OCI-LY3 (cell line): ENCODE measurements around the gene MBNL1.

Experiments used
- H2AFZ ChIP-seq: fragments of 200-600, 300-600 bp; shearing (Covaris generic); 2 replicates; pipeline ENCODE4 v1.6.0; 2014; ENCODE audit warnings: antibody characterized with exemption, low read depth, low read length
- H3K27ac ChIP-seq: fragments of 200-600, 300-600 bp; sonication (generic); 2 replicates; pipeline ENCODE4 v1.5.1; 2014; ENCODE audit warnings: mild to moderate bottlenecking, low read length, moderate library complexity, mixed read lengths
- H3K27me3 ChIP-seq: fragments of 200-600, 300-600 bp; sonication (generic); 2 replicates; pipeline ENCODE4 v1.6.1; 2014; ENCODE audit warnings: low read depth, low read length, mixed read lengths
- H3K36me3 ChIP-seq: fragments of 200-600, 300-600 bp; sonication (generic); replicated peaks from 2 replicates; pipeline ENCODE3; 2014; ENCODE audit warnings: low read depth, low read length, mixed read lengths
- H3K4me1 ChIP-seq: fragments of 300-600, 200-600 bp; sonication (generic); 2 replicates; pipeline ENCODE4 v1.6.1; 2014; ENCODE audit warnings: low read length, mixed read lengths
- H3K4me2 ChIP-seq: fragments of 200-600, 300-600 bp; sonication (generic); 2 replicates; pipeline ENCODE4 v1.6.1; 2014; ENCODE audit warnings: low read length, mixed read lengths
- H3K4me3 ChIP-seq: fragments of 300-600, 200-600 bp; sonication (generic); 2 replicates; pipeline ENCODE4 v1.5.1; 2014; ENCODE audit warnings: antibody characterized with exemption, mild to moderate bottlenecking, low read length, moderate library complexity
- H3K79me2 ChIP-seq: fragments of 300-600, 200-600 bp; shearing (Covaris generic); 2 replicates; pipeline ENCODE4 v1.6.1; 2014; ENCODE audit warnings: mild to moderate bottlenecking, low read length, mixed read lengths
- H3K9ac ChIP-seq: fragments of 300-600, 200-600 bp; shearing (Covaris generic); 2 replicates; pipeline ENCODE4 v1.6.0; 2014; ENCODE audit warnings: mild to moderate bottlenecking, low read length, moderate library complexity
- H3K9me3 ChIP-seq: fragments of 200-600, 300-600 bp; shearing (Covaris generic); 2 replicates; pipeline ENCODE4 v1.6.1; 2014; ENCODE audit warnings: low read length, mixed read lengths; ENCODE audit not compliant: insufficient read depth
- H4K20me1 ChIP-seq: fragments of 200-600, 300-600 bp; sonication (generic); 2 replicates; pipeline ENCODE4 v1.6.1; 2016; ENCODE audit warnings: low read length, mixed read lengths; ENCODE audit not compliant: insufficient read depth
- CTCF ChIP-seq: fragments of 200-600, 300-600 bp; sonication (generic); IDR thresholded peaks from 2 replicates; pipeline ENCODE4 v1.5.1; 2014; ENCODE audit warnings: antibody characterized with exemption, low read length, low read depth
- EZH2phosphoT487 ChIP-seq: fragments of 200-600 bp; shearing (Covaris generic); IDR thresholded peaks from 2 replicates; pipeline ENCODE4 v1.6.1; 2018; ENCODE audit warnings: antibody characterized with exemption, mixed run types, low read depth

MBNL1 gene

GRCh38 chr3:152399374-152399773 lies 130.6 kb downstream of the MBNL1 start:
- H3K27me3 ChIP-seq: no peaks in the 10 kb centered on the region
- peaks cover 87% of the 10 kb centered on the region for H4K20me1 ChIP-seq
- H3K4me1 ChIP-seq: peaks cover 17% of the 10 kb centered on the region
- H3K9me3 ChIP-seq: no peaks in the 10 kb centered on the region
- TF ChIP-seq EZH2phosphoT487 (no peak), CTCF (no peak)
- H2AFZ ChIP-seq: no peak overlapping the region
- peaks cover 94% of the 10 kb centered on the region for H3K79me2 ChIP-seq
- peaks cover 15% of the 10 kb centered on the region for H3K36me3 ChIP-seq
- H3K27ac ChIP-seq: no peak overlapping the region
- no peak overlapping the region for H3K4me2 ChIP-seq
- no peak overlapping the region for H3K9ac ChIP-seq
- no peak overlapping the region for H3K4me3 ChIP-seq

- Histone ChIP-seq H3K27ac (no peak overlapping the region), H3K9me3 (no peaks in the 10 kb centered on the region), H3K4me3 (no peak overlapping the region), H3K4me2 (no peak overlapping the region), H4K20me1 (peaks cover 89% of the 10 kb centered on the region), H3K79me2 (peaks cover 94% of the 10 kb centered on the region), H3K27me3 (no peaks in the 10 kb centered on the region), H3K4me1 (peaks cover 17% of the 10 kb centered on the region), H3K9ac (no peak overlapping the region), H2AFZ (no peak overlapping the region), H3K36me3 (peaks cover 10% of the 10 kb centered on the region)
- TF ChIP-seq EZH2phosphoT487 (no peak), CTCF (no peak)
Measured at GRCh38 chr3:152400887-152401286, 132.2 kb downstream of the MBNL1 start.

- Histone ChIP-seq H3K9me3 (no peaks in the 10 kb centered on the region), H3K9ac (no peak overlapping the region), H2AFZ (no peak overlapping the region), H4K20me1 (peaks cover 89% of the 10 kb centered on the region), H3K27ac (no peak overlapping the region), H3K36me3 (peaks cover 5% of the 10 kb centered on the region), H3K79me2 (peaks cover 96% of the 10 kb centered on the region), H3K4me3 (no peak overlapping the region), H3K4me1 (peaks cover 17% of the 10 kb centered on the region), H3K27me3 (no peaks in the 10 kb centered on the region), H3K4me2 (no peak overlapping the region)
- TF ChIP-seq CTCF (no peak), EZH2phosphoT487 (no peak)
Measured at GRCh38 chr3:152402695-152403451, 134.1 kb downstream of the MBNL1 start.

- Histone ChIP-seq H3K36me3 (peaks cover 5% of the 10 kb centered on the region), H3K27me3 (no peaks in the 10 kb centered on the region), H3K27ac (no peak overlapping the region), H2AFZ (no peak overlapping the region), H3K9ac (no peak overlapping the region), H3K4me2 (no peak overlapping the region), H3K4me1 (peaks cover 17% of the 10 kb centered on the region), H3K4me3 (no peak overlapping the region), H3K79me2 (peaks cover 97% of the 10 kb centered on the region), H3K9me3 (no peaks in the 10 kb centered on the region), H4K20me1 (peaks cover 87% of the 10 kb centered on the region)
- no peak for TF ChIP-seq CTCF
- no peak for TF ChIP-seq EZH2phosphoT487
Measured at GRCh38 chr3:152403632-152404066, 134.9 kb downstream of the MBNL1 start.
